GM12891 (cell line): ENCODE measurements around the gene HCN2.

Experiments used
- POLR2A ChIP-seq: IDR thresholded peaks from 2 replicates; pipeline ENCODE4 v1.6.1; 2011; ENCODE audit warnings: low read depth, low read length, control low read depth
- POLR2AphosphoS5 ChIP-seq: IDR thresholded peaks from 2 replicates; pipeline ENCODE4 v1.6.1; 2011; ENCODE audit warnings: low read depth, low read length, control low read depth
- POU2F2 ChIP-seq: IDR thresholded peaks from 2 replicates; pipeline ENCODE4 v1.6.1; 2011; ENCODE audit warnings: low read depth, mild to moderate bottlenecking, control low read depth, low read length, moderate library complexity
- TAF1 ChIP-seq: IDR thresholded peaks from 2 replicates; pipeline ENCODE4 v1.6.1; 2011; ENCODE audit warnings: low read depth, low read length, control low read depth

DNA sequence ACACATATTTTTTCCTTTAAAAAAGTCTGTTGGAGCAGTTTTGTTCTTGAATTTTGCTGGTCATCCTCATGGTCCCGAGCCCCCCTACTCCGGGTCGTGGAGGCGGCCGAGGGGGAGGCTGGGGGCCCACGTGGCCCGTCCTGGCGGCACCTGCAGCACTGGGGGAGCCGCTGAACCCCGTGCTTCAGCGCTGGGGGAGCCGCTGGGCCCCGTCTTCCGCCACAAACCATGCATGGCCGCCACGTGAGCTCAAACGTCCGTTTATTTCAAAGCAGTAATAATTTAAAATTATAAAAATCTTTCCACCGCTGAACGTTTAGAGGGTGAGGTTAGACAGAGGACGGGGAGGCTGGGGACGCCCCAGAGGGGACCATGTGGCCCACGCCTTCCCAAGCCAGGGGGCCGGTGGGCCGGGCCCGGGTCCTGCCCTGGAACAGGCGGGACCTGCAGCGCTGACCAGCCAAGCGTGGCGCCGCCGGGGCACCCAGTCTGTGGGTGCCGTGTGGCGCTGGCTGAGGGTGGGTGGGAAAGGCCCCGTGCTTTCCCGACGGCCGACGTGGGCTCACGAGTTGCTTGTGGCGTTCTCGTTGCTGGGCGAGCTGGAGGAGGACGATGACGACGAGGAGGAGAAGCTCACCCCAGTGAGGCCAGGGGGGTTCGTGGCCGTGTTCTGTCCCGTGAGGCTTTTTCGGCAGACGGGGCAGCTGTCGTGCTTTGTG is 58.0 kb downstream of the HCN2 start:
- TF ChIP-seq POU2F2 (no peak), POLR2A (no peak), POLR2AphosphoS5 (no peak), TAF1 (no peak)
